HEK293 (cell line): ENCODE data around the gene C20orf204.
A peak's percentile ranks its signal among the peaks of the same experiment; 100 is the strongest.

Source experiments
- CTCF ChIA-PET: fragments of 350-600 bp; formaldehyde crosslinking; extraction: SDS; loops from one replicate; lab custom pipeline; 2021; ENCODE audit warnings: antibody characterized with exemption; lab: Yijun Ruan, JAX
- POLR2A ChIA-PET: fragments of 300-600 bp; formaldehyde crosslinking; extraction: SDS; loops from one replicate; lab custom pipeline; 2020; ENCODE audit warnings: antibody characterized with exemption, inconsistent platforms; lab: Yijun Ruan, JAX
- H3K27ac ChIP-seq: fragments of 200-500 bp; sonication (Bioruptor generic); 2 replicates; pipeline ENCODE4 v1.5.1; 2014; ENCODE audit warnings: low read depth, low read length, control low read depth, inconsistent platforms; ENCODE audit errors: extremely low read depth
- H3K36me3 ChIP-seq, 2 experiments: fragments of 200-500 bp in 1 of 2; sonication (Bioruptor generic) in 1 of 2; 1 replicate in 1 of 2; 2 replicates in 1 of 2; pipeline ENCODE4 v1.5.1; 2014 to 2017; ENCODE audit warnings: inconsistent platforms in 2 of 2, low read length in 2 of 2; ENCODE audit not compliant: control insufficient read depth in 2 of 2, insufficient read depth in 1 of 2
- H3K4me1 ChIP-seq: fragments of 200-500 bp; sonication (Bioruptor generic); 2 replicates; pipeline ENCODE4 v1.5.1; 2014; ENCODE audit warnings: mild to moderate bottlenecking, low read length, inconsistent platforms; ENCODE audit not compliant: control insufficient read depth, insufficient read depth
- H3K4me3 ChIP-seq: 2 replicates; pipeline ENCODE4 v1.5.1; 2011; ENCODE audit warnings: low read depth, mild to moderate bottlenecking, control low read depth, low read length, moderate library complexity
- H3K9me3 ChIP-seq: fragments of 200-500 bp; sonication (Bioruptor generic); 2 replicates; pipeline ENCODE4 v1.5.1; 2014; ENCODE audit warnings: low read depth, low read length, inconsistent platforms; ENCODE audit not compliant: control insufficient read depth, insufficient read depth
- BCL11A ChIP-seq: fragments of 450-650 bp; formaldehyde crosslinking; IDR thresholded peaks from 2 replicates; pipeline ENCODE4 v1.5.1; 2016; ENCODE audit warnings: low read depth, missing biosample characterization, missing genetic modification characterization
- BCL11B ChIP-seq: fragments of 450-650 bp; formaldehyde crosslinking; IDR thresholded peaks from 2 replicates; pipeline ENCODE4 v1.5.1; 2016; ENCODE audit warnings: low read depth, missing biosample characterization, missing genetic modification characterization
- CTCF ChIP-seq: fragments of 450-650 bp; formaldehyde crosslinking; IDR thresholded peaks from 2 replicates; pipeline ENCODE4 v1.5.1; 2016; ENCODE audit warnings: missing biosample characterization, missing genetic modification characterization
- GLIS2 ChIP-seq: fragments of 450-650 bp; formaldehyde crosslinking; IDR thresholded peaks from 2 replicates; pipeline ENCODE4 v1.5.1; 2016; ENCODE audit warnings: missing biosample characterization, missing genetic modification characterization
- HOXC10 ChIP-seq: sonication (generic); formaldehyde crosslinking; IDR thresholded peaks from 2 replicates; pipeline ENCODE4 v1.8.1; 2023; ENCODE audit warnings: mild to moderate bottlenecking, missing genetic modification reagents
- PATZ1 ChIP-seq: fragments of 450-650 bp; formaldehyde crosslinking; IDR thresholded peaks from 2 replicates; pipeline ENCODE4 v1.5.1; 2016; ENCODE audit warnings: missing biosample characterization, missing genetic modification characterization
- SETDB1 ChIP-seq: IDR thresholded peaks from one replicate; pipeline ENCODE4 v1.6.1; 2017; ENCODE audit warnings: mild to moderate bottlenecking, low read length, moderate library complexity, mixed read lengths; ENCODE audit not compliant: insufficient read length
- SP2 ChIP-seq: fragments of 450-650 bp; formaldehyde crosslinking; IDR thresholded peaks from 2 replicates; pipeline ENCODE4 v1.5.1; 2016; ENCODE audit warnings: missing biosample characterization, missing genetic modification characterization
- YY1 ChIP-seq: fragments of 450-650 bp; formaldehyde crosslinking; IDR thresholded peaks from 2 replicates; pipeline ENCODE4 v1.5.1; 2018; ENCODE audit warnings: missing biosample characterization, missing genetic modification characterization
- ZBTB1 ChIP-seq: fragments of 450-650 bp; formaldehyde crosslinking; IDR thresholded peaks from 2 replicates; pipeline ENCODE4 v1.5.1; 2016; ENCODE audit warnings: missing biosample characterization, missing genetic modification characterization
- ZBTB17 ChIP-seq: fragments of 450-650 bp; formaldehyde crosslinking; IDR thresholded peaks from 2 replicates; pipeline ENCODE4 v1.5.1; 2016; ENCODE audit warnings: missing biosample characterization, missing genetic modification characterization
- ZBTB8A ChIP-seq: fragments of 450-650 bp; formaldehyde crosslinking; IDR thresholded peaks from 2 replicates; pipeline ENCODE4 v1.5.1; 2016; ENCODE audit warnings: missing biosample characterization, missing genetic modification characterization
- ZNF174 ChIP-seq: fragments of 450-650 bp; formaldehyde crosslinking; IDR thresholded peaks from 2 replicates; pipeline ENCODE4 v1.5.0; 2017; ENCODE audit warnings: missing biosample characterization, mild to moderate bottlenecking, missing genetic modification characterization
- ZNF335 ChIP-seq: fragments of 450-650 bp; formaldehyde crosslinking; conservative IDR thresholded peaks from 2 replicates; pipeline ENCODE4 v1.5.1; 2016; ENCODE audit warnings: missing biosample characterization, missing genetic modification characterization
- ZNF398 ChIP-seq: fragments of 450-650 bp; formaldehyde crosslinking; IDR thresholded peaks from 2 replicates; pipeline ENCODE4 v1.5.1; 2017; ENCODE audit warnings: missing biosample characterization, missing genetic modification characterization
- ZNF624 ChIP-seq: fragments of 450-650 bp; formaldehyde crosslinking; IDR thresholded peaks from 2 replicates; pipeline ENCODE4 v1.5.1; 2017; ENCODE audit warnings: missing biosample characterization, missing genetic modification characterization
- ZNF777 ChIP-seq: fragments of 450-650 bp; formaldehyde crosslinking; IDR thresholded peaks from 2 replicates; pipeline ENCODE4 v1.5.1; 2017; ENCODE audit warnings: missing biosample characterization, missing genetic modification characterization, borderline replicate concordance
- ZSCAN23 ChIP-seq: fragments of 450-650 bp; formaldehyde crosslinking; IDR thresholded peaks from 2 replicates; pipeline ENCODE4 v1.5.1; 2016; ENCODE audit warnings: missing biosample characterization, missing genetic modification characterization
- ZXDB ChIP-seq: fragments of 450-650 bp; formaldehyde crosslinking; IDR thresholded peaks from 2 replicates; pipeline ENCODE4 v1.5.1; 2016; ENCODE audit warnings: missing biosample characterization, missing genetic modification characterization
- TF ChIP-seq, protein P1 (sequence below): fragments of 450-650 bp; formaldehyde crosslinking; IDR thresholded peaks from 2 replicates; pipeline ENCODE4 v1.5.1; 2016; ENCODE audit warnings: missing biosample characterization, missing genetic modification characterization, borderline replicate concordance
- TF ChIP-seq, protein P2 (sequence below): fragments of 450-650 bp; formaldehyde crosslinking; optimal IDR thresholded peaks from 2 replicates; pipeline ENCODE3; 2016; ENCODE audit warnings: missing biosample characterization, mild to moderate bottlenecking, missing genetic modification characterization

Gene C20orf204

DNA sequence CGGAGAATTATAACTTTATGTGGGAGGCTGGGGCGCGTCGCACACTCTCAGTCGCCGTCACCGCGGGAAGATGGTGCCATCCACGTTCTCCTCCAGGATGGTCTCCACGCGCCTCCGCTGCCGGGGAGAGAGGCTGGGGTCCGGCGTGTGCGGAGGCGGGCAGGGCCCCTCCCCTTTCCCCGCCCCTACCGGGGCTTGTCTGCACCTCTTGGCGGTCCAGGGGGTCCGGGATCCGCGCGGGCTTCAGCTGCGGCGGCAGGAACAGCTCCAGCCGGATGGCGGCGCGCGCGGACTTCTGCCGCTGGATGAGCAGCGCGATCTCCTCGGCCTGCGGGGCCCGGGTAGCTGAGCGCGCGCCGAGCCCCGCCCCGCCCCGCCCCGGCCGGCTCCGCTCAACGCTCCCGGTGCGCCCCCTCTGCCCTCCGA, 47.4 kb downstream of the C20orf204 start (continued):
- TF ChIP-seq PATZ1 = peak; percentile 52; the same call in 1 of the 2 replicates
- 0 out of 2 replicates have a peak, but pooled peaks have one; percentile 22 for TF ChIP-seq BCL11A (tag by site-specific recombination)
- no peak for TF ChIP-seq ZNF174 (tag by site-specific recombination)
- 0 out of 2 replicates have a peak, but pooled peaks have one; percentile 33 for TF ChIP-seq ZBTB1 (tag by site-specific recombination)
- peak; percentile 82 for TF ChIP-seq GLIS2
- no peak for TF ChIP-seq ZSCAN23 (tag by site-specific recombination)
- TF ChIP-seq SETDB1 = no peak
- TF ChIP-seq ZNF335 = peak; percentile 78
- TF ChIP-seq HOXC10 (CRISPR knock-in tag) = no peak
- TF ChIP-seq ZNF777 (tag by site-specific recombination) = no peak
- peak; percentile 39; the same call in 1 of the 2 replicates for TF ChIP-seq ZXDB (tag by site-specific recombination)
- peak; percentile 52; the same call in 1 of the 2 replicates for TF ChIP-seq BCL11B

DNA sequence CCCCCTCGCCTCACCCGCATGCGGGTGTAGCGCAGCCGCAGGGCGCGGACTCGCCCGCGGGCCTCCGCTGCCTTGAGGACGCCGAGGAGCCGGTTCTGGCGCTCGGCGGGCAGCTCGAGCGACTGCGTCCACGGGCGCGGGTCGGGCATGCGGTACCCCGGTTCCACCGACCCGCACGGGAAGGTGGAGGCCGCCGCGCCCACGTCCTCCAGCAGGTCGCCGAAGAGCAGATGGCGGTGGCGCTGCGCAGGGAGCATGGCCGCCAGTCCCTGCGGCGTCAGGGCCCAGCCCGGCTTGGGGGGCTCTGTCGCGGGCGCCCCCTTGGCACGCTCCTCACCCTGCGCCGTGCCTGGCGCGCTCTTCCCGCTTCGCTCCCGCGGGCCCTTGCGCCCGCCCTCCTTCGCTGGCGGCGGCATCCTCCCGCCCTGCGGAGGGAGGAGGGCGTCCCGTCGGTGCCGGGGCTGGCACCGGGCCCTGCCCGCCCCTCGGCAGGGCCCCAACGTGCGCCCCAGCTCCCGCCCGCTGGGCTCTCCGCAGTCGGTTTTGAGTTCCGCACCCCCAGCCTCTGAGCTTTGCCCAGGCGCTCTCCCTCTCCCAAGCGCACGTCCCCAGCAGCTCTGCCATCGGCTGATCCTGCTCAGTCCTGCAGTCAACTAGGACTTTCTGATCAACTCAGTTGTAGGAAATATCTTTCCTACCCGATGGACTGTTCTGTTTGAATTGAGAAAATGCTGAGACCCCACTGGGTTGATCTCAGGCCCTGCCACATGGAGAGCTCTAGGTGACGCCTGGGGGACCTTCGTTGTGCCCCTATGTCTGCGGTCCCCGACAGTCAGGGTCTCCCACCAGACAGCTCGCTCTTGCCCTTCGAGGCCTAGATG, 48.1 kb downstream of the C20orf204 start, which contains the start of gene LKAAEAR1:
Gene LKAAEAR1 (minus strand): TSS at position 595 of the 881 bp plus-strand sequence. CDS start 179 bp downstream, at position 416.
- peaks cover under 1% of the 10 kb centered on the region for H3K4me1 ChIP-seq
- CTCF ChIA-PET = interaction anchor here (0.5 to 4.8 kb wide), 11 partner anchors 17 to 544 kb away, joined by 3 to 35 read pairs (median 4); no protein-coding TSS in a partner anchor
- H3K9me3 ChIP-seq = no peaks in the 10 kb centered on the region
- H3K36me3 ChIP-seq = no peaks in the 10 kb centered on the region
- H3K27ac ChIP-seq = no peak within 1 kb of the TSS; the same call in 1 of the 2 replicates
- POLR2A ChIA-PET = interaction anchor here (1.1 to 2.9 kb wide), 3 partner anchors 19 to 46 kb away, joined by 3 to 13 read pairs (median 4); partner anchors contain the start of gene TCEA2
- H3K4me3 ChIP-seq = peak within 1 kb of the TSS; percentile 35
- TF ChIP-seq ZBTB17 = peak; percentile 65
- peak; percentile 77 for TF ChIP-seq ZBTB8A (tag by site-specific recombination)
- TF ChIP-seq ZNF624 (tag by site-specific recombination) = no peak
- peak; percentile 73 for TF ChIP-seq YY1
- peak; percentile 57; the same call in 1 of the 2 replicates for TF ChIP-seq ZNF398
- peak; percentile 31; the same call in 1 of the 2 replicates for TF ChIP-seq SP2 (tag by site-specific recombination)
- TF ChIP-seq, protein P1, sequence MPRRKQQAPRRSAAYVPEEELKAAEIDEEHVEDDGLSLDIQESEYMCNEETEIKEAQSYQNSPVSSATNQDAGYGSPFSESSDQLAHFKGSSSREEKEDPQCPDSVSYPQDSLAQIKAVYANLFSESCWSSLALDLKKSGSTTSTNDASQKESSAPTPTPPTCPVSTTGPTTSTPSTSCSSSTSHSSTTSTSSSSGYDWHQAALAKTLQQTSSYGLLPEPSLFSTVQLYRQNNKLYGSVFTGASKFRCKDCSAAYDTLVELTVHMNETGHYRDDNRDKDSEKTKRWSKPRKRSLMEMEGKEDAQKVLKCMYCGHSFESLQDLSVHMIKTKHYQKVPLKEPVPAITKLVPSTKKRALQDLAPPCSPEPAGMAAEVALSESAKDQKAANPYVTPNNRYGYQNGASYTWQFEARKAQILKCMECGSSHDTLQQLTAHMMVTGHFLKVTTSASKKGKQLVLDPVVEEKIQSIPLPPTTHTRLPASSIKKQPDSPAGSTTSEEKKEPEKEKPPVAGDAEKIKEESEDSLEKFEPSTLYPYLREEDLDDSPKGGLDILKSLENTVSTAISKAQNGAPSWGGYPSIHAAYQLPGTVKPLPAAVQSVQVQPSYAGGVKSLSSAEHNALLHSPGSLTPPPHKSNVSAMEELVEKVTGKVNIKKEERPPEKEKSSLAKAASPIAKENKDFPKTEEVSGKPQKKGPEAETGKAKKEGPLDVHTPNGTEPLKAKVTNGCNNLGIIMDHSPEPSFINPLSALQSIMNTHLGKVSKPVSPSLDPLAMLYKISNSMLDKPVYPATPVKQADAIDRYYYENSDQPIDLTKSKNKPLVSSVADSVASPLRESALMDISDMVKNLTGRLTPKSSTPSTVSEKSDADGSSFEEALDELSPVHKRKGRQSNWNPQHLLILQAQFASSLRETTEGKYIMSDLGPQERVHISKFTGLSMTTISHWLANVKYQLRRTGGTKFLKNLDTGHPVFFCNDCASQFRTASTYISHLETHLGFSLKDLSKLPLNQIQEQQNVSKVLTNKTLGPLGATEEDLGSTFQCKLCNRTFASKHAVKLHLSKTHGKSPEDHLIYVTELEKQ (tag by site-specific recombination) = no peak
- TF ChIP-seq PATZ1 = 0 out of 2 replicates have a peak, but pooled peaks have one; percentile 5
- peak; percentile 52; the same call in 1 of the 2 replicates for TF ChIP-seq CTCF
- TF ChIP-seq, protein P2, sequence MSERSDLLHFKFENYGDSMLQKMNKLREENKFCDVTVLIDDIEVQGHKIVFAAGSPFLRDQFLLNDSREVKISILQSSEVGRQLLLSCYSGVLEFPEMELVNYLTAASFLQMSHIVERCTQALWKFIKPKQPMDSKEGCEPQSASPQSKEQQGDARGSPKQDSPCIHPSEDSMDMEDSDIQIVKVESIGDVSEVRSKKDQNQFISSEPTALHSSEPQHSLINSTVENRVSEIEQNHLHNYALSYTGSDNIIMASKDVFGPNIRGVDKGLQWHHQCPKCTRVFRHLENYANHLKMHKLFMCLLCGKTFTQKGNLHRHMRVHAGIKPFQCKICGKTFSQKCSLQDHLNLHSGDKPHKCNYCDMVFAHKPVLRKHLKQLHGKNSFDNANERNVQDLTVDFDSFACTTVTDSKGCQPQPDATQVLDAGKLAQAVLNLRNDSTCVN (tag by site-specific recombination) = peak; percentile 86
